ENCODE results near the gene HS6ST1.

GRCh38 chr2:128320906-128321771, 2.5 kb upstream of the HS6ST1 start:
- no peak for TF ChIP-seq CTCF (IDR thresholded peaks at IDR 0.05)
- TF ChIP-seq POLR2A (IDR thresholded peaks at IDR 0.05): no peak

All from adrenal gland (tissue), 5 donors.